T-helper 2 cell (primary cell): ENCODE measurements around the gene DBN1.
"Not testable (repeated sequence)": the region's sequence is repeated elsewhere in the genome, so short reads cannot be mapped to it uniquely, and the experiment has no call there.

ENCODE experiments used
- DNase-seq, 5 experiments: peaks; one replicate each; pipeline versions ENCODE4 v3.0.0 to v3.0.0-alpha.2; 2012 to 2022

The DBN1 gene

GRCh38 chr5:177490992-177491391 is 17.6 kb upstream of the DBN1 start:
- no peak for DNase-seq

DNA sequence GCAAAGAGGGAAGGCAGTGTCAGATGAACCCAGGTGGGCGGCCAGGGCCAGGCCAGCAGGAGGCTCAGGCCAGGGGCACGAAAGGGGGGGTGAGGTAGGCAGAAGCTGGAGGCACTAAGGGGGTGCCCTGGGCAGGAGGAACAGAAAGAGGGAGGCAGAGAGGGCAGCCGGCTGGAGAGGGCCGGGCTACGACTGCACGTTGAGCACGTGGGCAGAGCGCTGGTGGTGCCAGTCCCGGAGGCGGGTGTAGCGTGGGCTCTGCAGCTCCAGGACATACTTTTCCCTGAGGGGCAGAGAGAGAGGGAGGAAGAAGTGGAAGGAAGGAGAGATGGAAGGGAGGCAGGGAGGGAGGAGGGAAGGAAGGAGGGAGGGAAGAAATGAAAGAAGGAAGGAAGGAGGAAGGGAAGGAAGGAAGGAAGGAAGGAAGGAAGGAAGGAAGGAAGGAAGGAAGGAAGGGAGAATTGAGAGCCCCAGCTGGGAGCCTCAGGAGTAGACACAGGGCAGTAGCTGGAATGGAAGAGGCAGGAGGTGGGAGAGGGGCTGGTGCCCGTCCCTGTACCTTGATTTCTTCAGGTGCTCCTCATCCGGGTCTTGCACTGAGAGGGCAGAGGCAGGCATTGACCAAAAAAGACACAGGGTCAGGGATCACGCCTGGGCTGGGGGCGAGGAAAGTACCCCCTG is 17.0 kb upstream of the DBN1 start:
- no peak for DNase-seq

GRCh38 chr5:177489119-177489716 is 15.8 kb upstream of the DBN1 start:
- no peak for DNase-seq

DNA sequence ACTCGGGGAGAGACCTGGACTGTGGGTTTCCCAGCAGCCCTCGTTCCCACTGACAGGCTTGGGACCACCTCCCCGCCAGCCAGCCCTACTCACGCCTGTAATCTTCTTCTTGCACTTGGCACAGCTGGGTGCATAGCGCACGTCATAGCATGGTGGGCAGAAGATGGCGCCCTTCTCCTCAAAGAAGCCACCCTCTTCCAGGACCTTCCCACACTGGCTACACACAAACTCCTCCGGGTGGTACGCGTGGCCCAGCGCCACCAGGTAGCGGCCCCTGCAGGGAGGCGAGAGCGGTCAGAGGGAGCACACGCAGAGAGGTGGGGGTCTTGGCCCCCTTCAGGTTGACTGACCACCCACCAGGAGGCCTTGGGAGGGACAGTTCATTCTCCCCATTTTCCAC is 14.5 kb upstream of the DBN1 start:
- DNase-seq = no peak

DNA sequence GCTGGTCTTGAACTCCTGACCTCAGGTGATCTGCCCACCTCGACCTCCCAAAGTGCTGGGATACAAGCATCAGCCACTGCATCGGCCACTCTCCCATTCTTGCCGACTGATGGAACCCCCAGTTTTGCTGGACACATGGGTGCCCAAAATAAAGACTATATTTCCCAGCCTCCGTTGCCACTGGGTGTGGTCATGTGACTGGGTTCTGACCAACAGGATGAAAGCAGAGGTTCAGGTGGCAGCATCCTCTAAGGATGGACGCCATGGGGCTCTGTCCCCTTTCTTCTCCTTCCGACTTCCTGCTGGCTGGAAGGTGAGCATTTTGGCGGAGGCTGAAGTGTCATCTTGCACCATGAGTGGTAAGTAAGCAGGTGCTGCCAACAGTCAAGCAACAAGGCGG is 13.7 kb upstream of the DBN1 start:
- no peak for DNase-seq

DNA sequence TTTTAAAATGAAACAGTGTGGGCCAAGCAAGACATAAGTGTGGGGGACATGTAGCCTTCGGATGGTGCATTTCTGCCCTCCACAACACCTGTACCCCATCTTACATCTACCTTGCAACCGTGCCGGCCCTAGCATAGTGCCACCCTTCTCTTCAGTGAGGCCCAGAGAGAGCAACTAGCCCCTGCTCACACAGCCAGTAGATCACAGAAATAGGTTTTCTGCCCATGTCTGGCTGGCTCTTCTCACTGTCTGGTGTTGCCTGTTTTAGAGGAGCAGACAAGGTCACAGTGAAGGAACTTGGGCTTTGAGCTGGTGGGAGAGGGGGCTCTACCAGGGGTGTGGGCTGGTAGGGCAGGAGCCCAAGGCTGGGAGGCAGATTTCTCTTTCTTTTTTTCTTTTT is 12.8 kb upstream of the DBN1 start:
- no peak for DNase-seq

- DNase-seq = not testable (repeated sequence)
Observed at GRCh38 chr5:177485753-177486152, 12.3 kb upstream of the DBN1 start.

- DNase-seq = no peak
Observed at GRCh38 chr5:177484902-177485549, 11.6 kb upstream of the DBN1 start.

- DNase-seq = no peak
Observed at GRCh38 chr5:177483994-177484901, 10.8 kb upstream of the DBN1 start.

GRCh38 chr5:177483042-177483441 is 9.6 kb upstream of the DBN1 start:
- DNase-seq = no peak

GRCh38 chr5:177482359-177482795 is 8.9 kb upstream of the DBN1 start:
- no peak for DNase-seq

GRCh38 chr5:177479774-177480173 is 6.3 kb upstream of the DBN1 start:
- DNase-seq = no peak

- DNase-seq = peak in 1 of 5 experiments; percentile 41
Observed at GRCh38 chr5:177478711-177479646, 5.5 kb upstream of the DBN1 start.

DNA sequence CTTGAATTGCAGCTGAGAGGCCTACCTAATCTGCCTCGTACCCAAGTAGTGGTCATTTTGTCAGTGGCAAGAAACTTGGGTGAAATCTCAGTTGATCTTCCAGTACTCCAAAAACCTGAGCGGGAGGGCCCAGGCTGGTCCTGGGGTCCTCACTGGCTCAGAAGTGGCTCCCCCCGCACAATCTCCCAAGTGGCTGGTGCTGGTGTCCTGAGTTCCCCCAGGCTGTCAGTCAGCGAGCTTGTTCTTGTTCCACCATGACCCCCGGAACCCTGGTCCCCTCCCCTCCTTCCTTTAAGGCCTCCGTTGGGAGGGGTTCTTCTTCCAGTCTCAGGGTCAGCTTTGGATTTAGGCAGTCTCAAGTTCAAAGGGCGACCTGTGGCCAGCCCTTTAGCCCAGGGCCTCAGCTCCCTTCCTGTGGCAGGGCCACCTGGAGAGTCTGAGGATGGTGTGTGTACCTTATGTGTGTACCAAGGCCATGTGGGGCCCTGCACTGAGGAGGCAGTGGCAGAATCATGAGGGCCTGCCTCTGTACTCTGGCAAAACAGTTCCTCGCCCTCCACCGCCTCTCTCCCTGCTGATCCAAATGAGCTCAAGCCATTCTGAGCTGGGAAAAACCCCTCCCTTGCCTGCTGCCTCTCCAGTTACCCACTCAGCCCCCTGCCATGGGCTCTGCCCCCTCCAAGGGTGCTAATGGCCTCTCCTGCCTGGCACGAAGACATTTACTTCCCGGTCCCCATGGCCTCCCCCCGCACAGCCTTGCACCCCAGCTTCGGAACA is 4.5 kb upstream of the DBN1 start:
- no peak for DNase-seq

DNA sequence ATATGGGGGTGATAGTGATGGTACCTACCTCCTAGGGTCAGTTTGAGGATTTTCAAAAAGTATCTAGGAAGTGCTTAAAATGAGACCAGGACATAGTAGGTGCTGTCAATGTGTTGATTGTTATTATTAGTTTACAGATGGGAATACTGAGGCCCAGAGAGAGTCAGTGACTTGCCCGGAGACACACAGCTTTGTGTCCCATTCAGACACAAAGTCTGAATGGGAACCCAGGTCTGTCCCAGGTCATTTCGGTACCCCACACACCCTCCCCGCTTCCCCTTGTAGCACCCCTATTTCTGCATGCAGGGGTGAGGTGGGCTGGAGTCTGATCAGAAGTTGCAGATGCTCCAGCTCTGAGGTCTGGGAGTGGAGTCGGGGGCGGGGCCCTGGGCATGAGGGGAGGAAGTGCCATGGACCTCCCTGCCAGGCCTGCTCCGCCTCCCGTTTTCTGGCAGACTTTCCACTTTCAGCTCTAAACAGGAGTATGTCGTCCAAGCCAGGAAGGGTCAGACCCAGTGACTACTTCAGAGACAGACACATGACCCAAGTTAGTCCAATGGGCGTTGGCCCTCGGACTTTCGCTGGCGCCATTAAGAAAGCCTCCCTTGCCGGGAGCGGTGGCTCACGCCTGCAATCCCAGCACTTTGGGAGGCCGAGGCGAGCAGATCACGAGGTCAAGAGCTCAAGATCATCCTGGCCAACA is 3.2 kb upstream of the DBN1 start:
- no peak for DNase-seq

DNA sequence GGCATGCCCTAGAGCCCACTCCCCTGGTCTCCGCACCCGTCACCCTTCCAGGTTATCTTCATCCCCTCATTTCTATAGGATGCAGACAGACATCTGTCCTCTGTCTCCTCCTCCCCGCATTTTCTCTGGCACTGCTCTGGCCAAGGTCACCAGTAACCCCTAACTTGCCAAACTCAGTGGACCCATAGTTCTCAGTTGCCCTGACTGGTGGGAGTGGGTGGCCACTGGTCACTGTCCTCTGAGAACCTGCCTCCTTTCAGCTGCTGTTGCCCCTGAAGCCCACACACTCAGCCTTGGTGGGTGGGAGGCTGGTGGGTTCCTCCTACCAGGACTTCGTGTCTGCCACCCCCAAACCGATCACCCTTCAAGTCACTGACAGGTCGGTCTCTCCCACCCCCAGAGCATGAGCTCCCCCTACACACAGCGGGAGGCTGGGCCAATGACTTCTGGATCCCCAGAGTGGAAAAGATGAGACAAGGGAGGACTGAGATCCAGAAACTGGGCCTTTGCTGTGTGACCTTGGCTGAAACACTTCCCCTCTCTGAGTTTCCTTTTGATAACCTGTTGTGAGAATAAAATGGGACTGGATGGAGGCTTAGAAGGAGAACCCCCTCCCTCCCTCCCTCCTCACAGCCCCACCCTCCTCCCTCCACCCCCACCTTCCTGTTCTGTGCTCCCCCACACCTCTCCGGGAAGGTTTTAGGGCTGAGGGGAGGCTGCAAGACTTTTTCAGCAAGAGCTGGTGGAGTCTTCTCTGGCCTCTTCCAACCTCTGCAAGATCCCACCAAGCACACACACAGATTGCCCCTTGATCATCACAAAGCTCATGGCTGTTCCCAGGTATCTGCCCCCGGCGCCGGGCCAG is 2.4 kb upstream of the DBN1 start:
- no peak for DNase-seq

- DNase-seq = no peak
Observed at GRCh38 chr5:177474846-177475562, 1.6 kb upstream of the DBN1 start.

- DNase-seq = no peak
Observed at GRCh38 chr5:177474002-177474476, 605 bp upstream of the DBN1 start.
